GM23248 (cell line): ENCODE measurements around the gene MAML3.

ENCODE experiments used
- EZH2 ChIP-seq: fragments of 200-600 bp; sonication (generic); IDR thresholded peaks from 2 replicates; pipeline ENCODE4 v1.6.1; 2018; ENCODE audit warnings: antibody characterized with exemption, mild to moderate bottlenecking; ENCODE audit not compliant: insufficient read depth, poor library complexity, severe bottlenecking
- EZH2phosphoT487 ChIP-seq: fragments of 200-600 bp; sonication (generic); IDR thresholded peaks from 2 replicates; pipeline ENCODE4 v1.6.1; 2018; ENCODE audit warnings: antibody characterized with exemption, moderate library complexity, mild to moderate bottlenecking, low read depth; ENCODE audit not compliant: insufficient read depth

- TF ChIP-seq EZH2 (no peak), EZH2phosphoT487 (no peak)
Observed at GRCh38 chr4:139826426-139826825, 327.6 kb downstream of the MAML3 start.
